Measurements from ENCODE around the gene GTPBP6.
"Not testable (repeated sequence)": the region's sequence is repeated elsewhere in the genome, so short reads cannot be mapped to it uniquely, and the experiment has no call there.

GTPBP6 gene

DNA sequence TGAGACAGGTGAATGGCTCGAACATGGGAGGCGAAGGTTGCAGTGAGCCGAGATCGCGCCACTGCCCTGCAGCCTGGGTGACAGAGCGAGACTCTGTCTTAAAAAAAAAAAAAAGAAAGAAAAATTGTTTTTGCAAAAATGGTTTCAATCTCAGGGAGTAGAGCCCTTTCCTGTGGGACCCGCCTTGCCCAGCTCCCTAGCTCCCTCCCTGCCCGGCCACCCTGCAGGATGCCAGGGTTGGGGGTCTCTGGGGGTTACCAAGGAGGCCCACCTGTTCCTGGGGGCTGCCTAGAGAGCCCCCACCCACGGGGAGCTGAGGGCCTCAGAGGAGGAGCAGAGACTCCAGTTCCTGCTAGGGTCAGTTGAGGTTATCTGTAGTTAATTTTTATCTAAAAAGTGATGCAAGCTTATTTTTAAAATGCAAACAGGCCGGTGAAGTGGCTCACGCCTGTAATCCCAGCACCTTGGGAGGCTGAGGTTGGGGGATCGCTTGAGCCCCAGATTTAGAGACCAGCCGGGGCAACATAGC lies 56.2 kb downstream of the GTPBP6 start:
- DNase-seq: no peak

DNA sequence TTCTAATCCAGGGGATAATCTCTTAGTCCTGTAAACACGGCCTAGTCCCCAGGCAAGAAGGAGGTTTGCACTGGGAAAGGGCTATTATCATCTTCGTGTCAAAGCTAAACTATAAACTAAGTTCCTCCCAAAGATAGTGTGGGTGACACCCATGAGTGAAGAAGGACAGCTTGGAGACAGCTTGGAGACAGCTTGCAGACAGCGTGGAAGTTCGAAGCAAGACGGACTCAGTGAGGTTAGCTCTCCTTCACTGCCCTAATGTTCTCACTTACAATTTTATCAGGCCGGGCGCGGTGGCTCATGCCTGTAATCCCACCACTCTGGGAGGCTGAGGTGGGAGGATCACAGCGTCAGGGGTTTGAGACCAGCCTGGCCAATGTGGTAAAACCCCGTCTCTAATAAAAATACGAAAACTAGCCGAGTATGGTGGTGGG lies 56.7 kb downstream of the GTPBP6 start:
- DNase-seq: no peak

DNA sequence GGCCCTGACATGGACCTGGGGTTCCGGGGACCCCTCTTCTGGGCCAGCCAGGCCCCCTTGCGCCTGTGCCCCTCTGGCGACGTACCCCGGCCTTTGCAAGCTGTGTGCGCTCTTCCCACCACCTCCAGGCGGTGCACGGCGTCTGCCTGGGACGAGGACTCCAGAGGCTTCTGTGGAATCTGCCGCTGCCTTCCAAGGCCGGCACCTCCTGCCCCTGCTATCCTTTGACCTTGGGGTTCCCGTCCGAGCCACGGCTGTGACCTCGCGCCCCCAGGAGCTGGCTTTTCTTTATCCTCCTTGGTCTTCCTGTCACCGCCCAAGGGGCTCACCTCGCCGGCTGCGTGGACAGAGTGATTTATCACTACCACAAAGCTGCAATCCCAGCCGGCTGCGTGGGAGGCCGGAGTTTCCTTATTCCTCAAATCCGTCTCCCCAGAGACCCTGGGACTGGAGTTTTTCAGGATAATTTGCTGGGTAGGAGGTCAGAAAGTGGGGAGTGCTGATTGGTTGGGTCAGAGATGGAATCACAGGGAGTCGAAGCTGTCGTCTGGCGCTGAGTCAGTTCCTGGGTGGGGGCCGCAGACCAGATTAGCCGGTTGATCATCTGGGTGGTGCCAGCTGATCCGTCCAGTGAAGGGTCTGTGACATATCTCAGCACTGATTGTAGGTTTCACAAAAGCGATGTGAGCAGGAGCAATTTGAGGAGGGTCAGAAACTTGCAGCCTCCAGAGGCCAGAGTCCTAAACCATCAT lies 57.3 kb downstream of the GTPBP6 start:
- DNase-seq: no peak

DNA sequence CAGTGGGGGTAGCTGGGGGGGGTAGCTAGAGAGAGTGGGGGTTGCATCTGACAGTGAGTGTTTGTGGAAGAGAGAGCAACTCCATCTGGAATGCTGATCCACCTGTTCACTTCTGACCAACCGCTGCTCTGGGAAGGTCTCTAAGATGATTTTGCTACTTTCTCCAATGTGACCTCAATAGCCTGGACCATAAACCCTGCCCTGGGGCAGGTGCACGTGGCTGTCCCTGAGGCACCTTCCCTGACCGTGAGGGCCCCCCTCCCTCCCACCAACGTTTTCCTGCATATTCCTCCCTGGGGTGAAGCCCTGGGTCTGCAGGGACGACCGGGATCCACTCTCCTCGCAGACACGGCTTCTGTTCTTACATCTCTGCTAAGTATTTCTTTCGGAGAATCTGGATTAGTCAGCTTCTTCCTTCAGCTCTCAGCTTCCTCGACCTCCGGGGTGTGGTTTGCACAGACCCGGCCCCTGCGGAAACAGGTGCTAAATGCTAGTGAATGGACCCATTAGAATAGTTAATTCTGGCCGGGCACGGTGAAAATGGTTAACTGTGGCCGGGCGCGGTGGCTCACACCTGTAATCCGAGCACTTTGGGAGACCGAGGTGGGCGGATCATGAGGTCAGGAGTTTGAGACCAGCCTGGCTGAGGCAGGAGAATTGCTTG lies 58.8 kb downstream of the GTPBP6 start:
- DNase-seq: no peak

DNA sequence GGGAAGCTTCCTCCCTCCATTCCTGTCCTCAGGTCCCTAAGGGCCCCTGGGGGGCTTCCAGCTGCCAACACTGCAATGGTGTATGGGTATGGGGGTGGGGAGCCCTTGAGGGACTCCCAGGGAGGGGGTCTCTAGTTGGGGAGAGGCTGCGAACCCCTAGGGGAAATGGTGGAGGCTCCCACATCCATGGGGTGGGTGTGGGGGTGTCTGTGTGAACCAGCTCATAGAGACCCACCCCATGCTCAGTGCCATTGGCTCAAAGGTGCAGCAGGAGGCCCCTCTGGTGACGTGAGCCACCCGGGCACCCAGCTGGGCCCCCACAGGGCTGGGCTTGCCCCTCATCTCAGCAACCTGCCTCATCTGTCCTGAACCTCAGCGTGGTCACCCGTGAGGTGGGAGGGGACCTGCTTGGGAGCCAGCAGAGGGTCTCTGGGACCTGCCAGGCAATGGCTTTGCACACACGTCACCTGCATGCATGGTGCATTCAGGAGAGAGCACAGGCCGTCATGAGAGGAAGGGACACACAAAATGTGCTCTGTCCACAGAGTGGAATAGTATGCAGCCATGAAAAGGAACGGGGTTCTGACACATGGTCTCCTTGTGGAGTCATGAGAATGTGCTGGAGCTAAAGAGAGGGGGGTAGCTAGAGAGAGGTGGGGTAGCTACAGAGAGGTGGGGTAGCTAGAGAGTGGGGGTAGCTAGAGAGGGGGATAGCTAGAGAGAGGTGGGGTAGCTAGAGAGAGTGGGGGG lies 60.1 kb downstream of the GTPBP6 start:
- DNase-seq: no peak

DNA sequence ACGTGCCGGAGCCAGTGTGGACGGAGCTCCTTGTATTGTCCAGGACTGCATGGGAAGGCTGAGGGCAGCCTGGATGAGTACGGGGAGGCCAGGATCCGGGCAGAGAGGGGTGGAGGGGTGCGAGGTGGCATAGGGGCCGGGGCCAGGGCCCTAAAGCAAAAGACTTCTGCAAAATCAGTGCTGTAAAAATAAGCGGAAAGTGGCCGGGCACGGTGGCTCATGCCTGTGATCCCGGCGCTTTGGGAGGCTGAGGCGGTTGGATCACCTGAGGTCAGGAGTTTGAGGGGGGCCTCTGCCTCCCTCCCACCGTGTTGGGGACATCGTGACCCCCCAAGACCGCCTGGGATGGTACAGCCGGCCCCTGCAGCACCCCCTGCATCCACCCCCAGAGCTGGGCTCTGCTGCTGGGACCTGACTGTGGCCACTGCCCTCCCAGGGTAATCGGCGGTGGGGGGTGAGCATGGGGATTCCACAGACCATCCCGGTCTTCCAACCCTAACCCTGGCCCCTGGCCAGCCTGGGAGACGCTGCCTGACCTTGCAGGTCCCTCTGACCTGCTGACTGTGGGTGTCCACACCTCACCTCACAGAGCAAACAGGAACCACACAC lies 60.8 kb downstream of the GTPBP6 start:
- no peak for DNase-seq

DNA sequence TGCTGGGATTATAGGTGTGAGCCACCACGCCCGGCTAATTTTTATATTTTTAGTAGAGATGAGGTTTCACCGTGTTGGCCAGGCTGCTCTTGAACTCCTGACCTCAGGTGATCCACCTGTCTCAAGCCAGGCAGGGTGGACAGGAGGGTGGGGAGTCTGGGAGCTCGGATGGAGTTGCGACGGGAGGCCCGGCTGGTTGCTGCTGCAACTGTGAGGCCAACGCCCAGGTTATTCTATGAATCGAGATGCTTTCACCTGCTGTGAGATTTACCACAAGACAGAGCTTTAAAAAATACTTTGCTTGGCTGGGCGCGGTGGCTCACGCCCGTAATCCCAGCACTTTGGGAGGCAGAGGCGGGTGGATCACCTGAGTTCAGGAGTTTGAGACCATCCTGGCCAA lies 61.5 kb downstream of the GTPBP6 start:
- DNase-seq: not testable (repeated sequence)

DNA sequence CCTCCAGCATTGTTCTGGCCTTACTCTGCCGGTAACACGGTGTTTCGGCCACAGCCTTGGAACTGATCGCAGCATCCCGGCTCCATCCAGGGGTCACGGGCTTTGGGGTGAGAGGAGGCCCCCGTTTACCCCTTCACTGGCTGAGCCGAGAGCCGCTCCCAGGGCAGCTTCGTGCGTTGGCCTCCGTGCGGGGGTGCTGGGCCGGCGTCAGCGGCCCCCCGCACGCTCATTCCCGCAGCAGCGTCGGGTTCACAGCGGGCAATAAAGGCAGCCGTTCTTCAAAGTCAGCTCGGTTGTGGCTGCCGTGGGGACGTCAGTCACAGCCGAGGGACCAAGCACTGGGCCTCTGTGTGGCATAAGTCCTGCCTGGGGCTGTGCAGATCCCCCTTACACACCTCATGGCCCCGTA lies 62.7 kb downstream of the GTPBP6 start:
- DNase-seq: no peak

All from stimulated activated naive CD4-positive, alpha-beta T cell treated with Interleukin-2 at 50 U/mL for 16 hours (primary cell).